CD4-positive, alpha-beta T cell treated with Interleukin-17A for 1 hour (primary cell): ENCODE results near the gene XKRX.

Experiments
- DNase-seq: peaks from one replicate; pipeline ENCODE4 v3.0.0-alpha.2; 2020

The XKRX gene

DNA sequence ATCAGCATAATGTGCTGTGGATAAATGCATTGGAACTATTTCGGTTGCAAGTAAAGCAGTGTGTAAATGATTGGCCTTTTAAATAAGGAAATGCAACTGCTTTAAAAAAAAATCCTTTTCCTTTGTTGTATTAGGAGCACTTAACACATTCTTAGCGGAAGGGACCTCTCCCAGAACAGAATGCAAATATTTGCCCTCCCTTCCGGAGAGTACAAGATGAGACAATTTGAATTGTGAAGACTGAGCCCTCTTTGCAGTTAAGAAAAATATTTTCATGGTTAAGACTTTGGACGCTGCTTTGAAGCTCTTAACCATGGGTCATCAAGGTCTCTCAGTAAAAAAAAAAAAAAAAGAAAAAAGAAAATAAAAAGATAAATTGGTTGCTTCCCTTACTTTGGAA lies 45.1 kb downstream of the XKRX start:
- DNase-seq = no peak

DNA sequence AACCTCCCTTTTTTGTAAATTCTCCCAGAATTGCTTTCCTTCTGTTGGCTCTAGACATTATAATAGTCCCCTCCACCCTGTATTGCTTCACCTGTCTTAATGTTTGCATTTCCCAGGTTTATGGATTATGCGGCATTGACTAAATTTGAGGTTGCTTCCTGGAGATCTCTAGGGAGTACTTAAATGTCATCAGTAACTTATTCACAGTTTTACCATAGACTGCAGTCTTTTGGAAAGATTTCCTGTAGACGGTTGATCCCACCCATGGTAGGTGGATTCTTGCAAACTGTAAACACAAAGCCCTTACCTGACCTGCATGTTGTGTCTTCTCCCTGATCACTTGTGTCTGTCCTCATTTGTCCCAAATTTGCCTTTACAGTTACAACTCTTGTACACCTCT lies 48.3 kb downstream of the XKRX start:
- DNase-seq = no peak

DNA sequence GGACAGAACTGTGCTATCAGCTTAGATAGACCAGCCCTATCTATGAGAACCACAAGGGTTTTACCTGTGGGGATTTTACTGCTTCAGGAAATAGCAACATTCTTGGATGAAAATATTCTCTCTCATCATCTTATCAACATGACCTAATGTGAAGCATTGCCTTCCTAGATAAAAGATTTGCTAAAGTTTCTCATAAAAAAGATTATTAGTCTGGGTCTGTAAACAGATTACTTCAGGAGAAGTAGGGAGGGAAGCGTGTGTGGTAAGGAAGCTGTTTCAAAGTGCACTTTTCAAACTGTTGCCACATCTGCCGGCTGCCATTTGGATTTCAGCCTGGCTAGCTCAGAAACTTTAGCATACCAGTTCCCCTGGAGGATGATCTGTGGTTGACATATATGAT lies 54.4 kb downstream of the XKRX start, which contains the start of gene NOX1:
TSS of gene NOX1 (minus strand) at position 35 of the 400 bp plus-strand sequence. CDS start 220 bp downstream, outside the sequence.
- no peak for DNase-seq

DNA sequence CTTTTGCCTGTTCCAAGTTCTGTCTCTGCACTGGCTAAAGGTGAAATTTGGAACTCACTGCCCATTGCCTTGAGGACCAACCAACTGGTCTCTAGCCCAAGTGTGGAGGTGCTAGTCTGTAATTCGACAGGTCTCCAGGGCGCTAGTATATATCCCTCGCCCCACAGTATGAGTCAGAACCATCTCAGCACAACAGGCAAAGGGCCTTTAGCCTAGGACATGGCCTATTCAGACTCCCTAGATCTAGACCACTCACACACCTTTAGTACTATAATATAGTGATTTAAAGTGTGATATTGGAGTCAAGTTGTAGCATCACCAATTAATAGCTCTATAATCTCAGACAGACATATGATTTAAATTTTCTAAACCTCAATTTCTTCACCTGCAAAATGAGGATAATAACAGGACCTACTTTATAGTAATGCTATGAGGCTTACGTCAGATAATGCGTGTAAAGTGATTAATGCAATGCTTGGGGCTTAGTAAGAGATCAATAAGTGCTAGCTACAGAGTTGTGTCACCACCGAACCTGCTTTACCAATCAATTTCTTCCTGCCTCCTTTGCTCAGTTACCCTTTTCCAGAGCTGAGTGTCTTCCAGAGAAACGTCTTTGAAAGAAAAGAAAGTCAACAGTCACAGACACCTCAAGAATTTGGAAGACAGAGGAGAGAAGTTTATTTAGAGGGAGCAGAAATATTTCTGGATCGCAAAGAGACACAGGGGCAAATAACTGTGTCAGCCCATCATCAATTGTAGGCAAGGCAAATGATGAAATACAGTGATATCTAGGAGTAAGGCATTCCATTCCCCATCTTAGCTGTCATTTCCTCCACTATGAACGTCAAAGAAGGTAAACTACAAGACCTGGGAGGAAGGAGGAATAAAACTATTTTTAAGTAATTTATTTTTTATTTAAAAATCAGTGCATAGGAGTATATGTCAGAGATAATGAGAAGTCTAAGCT lies 56.8 kb downstream of the XKRX start:
- DNase-seq = no peak

DNA sequence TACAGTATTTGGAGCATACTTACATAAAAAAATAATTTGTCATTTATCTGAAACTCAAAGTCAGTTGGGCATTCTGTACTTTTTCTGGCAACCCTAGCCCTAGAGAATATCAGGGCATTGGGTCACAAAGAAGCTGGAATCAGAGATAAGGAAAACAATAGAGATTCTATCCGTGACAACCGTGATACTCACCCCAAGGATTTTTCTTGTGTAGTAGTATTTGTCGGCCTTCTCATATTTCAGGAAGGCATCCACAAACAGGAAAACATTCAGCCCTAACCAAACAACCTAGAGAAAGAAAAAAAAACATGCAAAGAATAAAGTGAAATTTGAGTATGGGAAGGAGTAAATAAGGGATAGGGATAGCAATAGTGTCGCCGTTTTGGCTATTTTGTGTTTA lies 58.2 kb downstream of the XKRX start:
- DNase-seq = no peak

DNA sequence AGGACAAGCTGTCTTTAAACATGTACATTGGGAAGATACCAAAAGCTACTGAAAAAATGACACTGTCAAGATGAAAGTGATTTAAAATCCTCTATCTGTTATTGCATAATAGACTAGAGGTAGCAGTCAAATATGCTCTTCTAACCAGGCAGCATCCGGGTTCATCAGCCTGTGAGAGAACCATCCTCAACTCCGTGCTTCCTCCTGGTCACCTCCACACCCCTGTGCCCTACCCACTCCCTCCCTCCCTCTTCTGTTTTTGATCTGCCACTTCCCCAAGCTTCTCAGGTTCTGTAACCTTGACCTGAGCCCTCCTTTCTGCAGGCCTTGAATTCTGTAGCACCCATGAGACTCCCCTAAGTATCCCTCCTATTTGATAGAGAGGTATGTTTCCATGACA lies 60.4 kb downstream of the XKRX start:
- no peak for DNase-seq

DNA sequence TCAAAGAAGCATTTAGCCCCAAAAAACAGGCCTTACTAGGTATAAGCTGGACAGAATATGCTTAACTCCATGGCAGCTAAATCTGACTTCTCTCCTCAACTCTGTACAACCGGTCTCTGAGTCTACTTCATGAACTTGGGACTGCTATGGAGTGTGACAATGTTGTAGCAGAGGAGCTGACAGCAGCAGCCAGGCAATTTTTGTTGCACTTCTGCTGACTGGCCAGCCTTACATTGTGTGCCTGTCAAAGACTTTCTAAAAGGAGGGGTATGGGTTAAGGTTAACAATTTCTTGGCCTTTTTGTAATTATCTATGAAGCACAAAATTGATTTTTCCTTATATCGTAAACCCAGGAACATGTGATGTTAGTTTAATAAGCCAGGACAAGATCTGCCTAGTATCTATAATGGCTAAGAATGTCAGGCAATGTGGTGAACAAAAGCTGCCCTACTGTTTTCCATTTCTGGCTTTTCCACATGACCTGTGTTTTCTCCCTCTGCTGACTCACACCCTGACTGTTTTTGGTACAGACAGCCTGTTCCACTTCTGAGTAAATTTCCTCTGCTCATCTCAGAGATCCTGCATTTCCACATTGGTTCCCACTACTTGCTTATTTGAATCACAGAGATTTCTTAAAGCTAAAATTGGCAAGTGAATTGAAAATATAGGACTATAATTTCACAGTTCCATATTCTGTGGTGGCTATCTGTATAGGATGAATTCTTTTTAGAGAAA lies 63.9 kb downstream of the XKRX start:
- DNase-seq = no peak
